CD14-positive monocyte (primary cell): ENCODE results near the gene DUSP8. TPM values are rescaled to one million over a fixed set of nuclear protein-coding genes. Genes with fewer than 3 reads are reported as not detected.

Experiments
- DNase-seq, 3 donors: peaks; one replicate each; pipeline ENCODE4 v3.0.0-alpha.2; 2011 to 2022
- H2AFZ ChIP-seq: 2 replicates; pipeline ENCODE4 v1.6.0; 2012; ENCODE audit warnings: mild to moderate bottlenecking, low read depth, low read length, inconsistent platforms; ENCODE audit not compliant: insufficient read depth, poor library complexity, severe bottlenecking
- H3K27ac ChIP-seq, 2 donors: 1 replicate in 1 of 2; 2 replicates in 1 of 2; pipeline ENCODE4 v1.5.1; 2012 to 2013; ENCODE audit warnings: low read length in 2 of 2, control low read depth in 1 of 2, inconsistent platforms in 1 of 2, low read depth in 1 of 2, mild to moderate bottlenecking in 1 of 2
- H3K27me3 ChIP-seq, 2 donors: one replicate each; pipeline versions ENCODE4 v1.6.0 to v1.6.1; 2011 to 2013; ENCODE audit warnings: low read length in 2 of 2; ENCODE audit not compliant: control insufficient read depth in 2 of 2, insufficient read depth in 2 of 2
- H3K36me3 ChIP-seq, 2 donors: replicated peaks in 1 of 2; 1 replicate in 1 of 2; 2 replicates in 1 of 2; pipeline versions ENCODE4 v1.5.1 to v1.6.1; 2012 to 2013; ENCODE audit warnings: low read length in 2 of 2, control low read depth in 1 of 2, inconsistent platforms in 1 of 2, mild to moderate bottlenecking in 1 of 2; ENCODE audit not compliant: insufficient read depth in 2 of 2, control insufficient read depth in 1 of 2
- H3K4me1 ChIP-seq, 2 donors: 1 replicate in 1 of 2; 2 replicates in 1 of 2; pipeline versions ENCODE4 v1.5.1 to v1.6.1; 2012 to 2013; ENCODE audit warnings: low read length in 2 of 2, control low read depth in 1 of 2, inconsistent platforms in 1 of 2, mild to moderate bottlenecking in 1 of 2, moderate library complexity in 1 of 2; ENCODE audit not compliant: insufficient read depth in 2 of 2, control insufficient read depth in 1 of 2
- H3K4me2 ChIP-seq: replicated peaks from 2 replicates; pipeline ENCODE3; 2012; ENCODE audit warnings: low read length, moderate library complexity, mild to moderate bottlenecking; ENCODE audit not compliant: poor library complexity, severe bottlenecking; ENCODE audit errors: extremely low read depth
- H3K4me3 ChIP-seq, 3 experiments: fragments of 200-600 bp in 1 of 3; sonication (generic) in 1 of 3; replicated peaks in 1 of 3; 1 replicate in 2 of 3; 2 replicates in 1 of 3; pipeline ENCODE4 v1.5.1; 2011 to 2013; ENCODE audit warnings: low read length in 3 of 3, mild to moderate bottlenecking in 3 of 3, control low read depth in 2 of 3, low read depth in 2 of 3, inconsistent platforms in 1 of 3, moderate library complexity in 1 of 3
- H3K79me2 ChIP-seq: 2 replicates; pipeline ENCODE4 v1.6.0; 2012; ENCODE audit warnings: mild to moderate bottlenecking, control low read depth, inconsistent platforms, low read length, moderate library complexity; ENCODE audit not compliant: insufficient read depth
- H3K9ac ChIP-seq: 2 replicates; pipeline ENCODE4 v1.6.0; 2017; ENCODE audit warnings: low read length, mild to moderate bottlenecking; ENCODE audit not compliant: insufficient read depth, poor library complexity, severe bottlenecking
- H3K9me3 ChIP-seq, 2 donors: replicated peaks in 1 of 2; 1 replicate in 1 of 2; 2 replicates in 1 of 2; pipeline versions ENCODE4 v1.5.1 to v1.6.1; 2012 to 2013; ENCODE audit warnings: low read length in 2 of 2, control low read depth in 1 of 2; ENCODE audit not compliant: control insufficient read depth in 1 of 2, insufficient read depth in 1 of 2
- H4K20me1 ChIP-seq: 2 replicates; pipeline ENCODE4 v1.6.0; 2012; ENCODE audit warnings: mild to moderate bottlenecking, low read length, control low read depth, moderate library complexity; ENCODE audit not compliant: insufficient read depth
- H3K27ac Mint-ChIP-seq, 7 donors: one replicate each; pipeline ENCODE4 v1.8.0; 2020; ENCODE audit warnings: mild to moderate bottlenecking in 7 of 7, mixed read lengths in 7 of 7, moderate library complexity in 6 of 7, inconsistent platforms in 2 of 7
- H3K27me3 Mint-ChIP-seq, 3 donors: one replicate each; pipeline ENCODE4 v1.8.0; 2021 to 2022; ENCODE audit warnings: low read depth in 3 of 3, mild to moderate bottlenecking in 3 of 3, mixed read lengths in 3 of 3, moderate library complexity in 3 of 3, inconsistent platforms in 1 of 3
- H3K36me3 Mint-ChIP-seq, 2 donors: one replicate each; pipeline ENCODE4 v1.8.0; 2020; ENCODE audit warnings: mixed read lengths in 2 of 2, inconsistent platforms in 1 of 2, mild to moderate bottlenecking in 1 of 2
- H3K4me1 Mint-ChIP-seq: one replicate; pipeline ENCODE4 v1.8.0; 2020; ENCODE audit warnings: mild to moderate bottlenecking, mixed read lengths
- H3K4me3 Mint-ChIP-seq, 2 donors: one replicate each; pipeline ENCODE4 v1.8.0; 2020; ENCODE audit warnings: mild to moderate bottlenecking in 2 of 2, mixed read lengths in 2 of 2, moderate library complexity in 1 of 2
- H3K9me3 Mint-ChIP-seq, 7 donors: one replicate each; pipeline ENCODE4 v1.8.0; 2020 to 2022; ENCODE audit warnings: mixed read lengths in 7 of 7, mild to moderate bottlenecking in 6 of 7, moderate library complexity in 6 of 7, inconsistent platforms in 2 of 7
- WGBS: methylation state at CpG from one replicate; pipeline ENCODE4 v1.1.5; 2013; ENCODE audit warnings: missing lambda C conversion rate; ENCODE audit not compliant: insufficient coverage; 5-methylcytosine and 5-hydroxymethylcytosine counted together
- intact Hi-C, 2 donors: fragments of 100-400 bp; cut with micrococcal nuclease; formaldehyde crosslinking; loops; one replicate each; pipeline versions ENCODE4 v1.15.0 to v1.15.1; 2023
- polyA minus RNA-seq: library from RNA; depleted of rRNA, polyadenylated mRNA; stranded (reverse); fragments of >200 nt; gene quantifications from 2 replicates; pipeline ENCODE4 v1.2.3, GENCODE V29; 2012
- polyA plus RNA-seq, 3 donors: library from polyadenylated mRNA; depleted of rRNA in 1 of 3; unstranded in 2 of 3; stranded (reverse) in 1 of 3; fragments of 300-500 nt in 2 of 3; fragments of >200 nt in 1 of 3; fragmentation: Illumina TruSeq in 2 of 3; gene quantifications; 1 replicate in 2 of 3; 2 replicates in 1 of 3; pipeline ENCODE4 v1.2.3, GENCODE V29; 2012 to 2021
- total RNA-seq, 12 experiments: library from RNA in 1 of 12; stranded (reverse) in 1 of 12; fragments of 120-200 nt in 1 of 12; gene quantifications; one replicate each; pipeline ENCODE4 v1.2.4 and lab custom pipeline; 2013 to 2026; ENCODE audit warnings: mixed read lengths in 6 of 12, inconsistent platforms in 1 of 12
- TF ChIP-seq, protein P1 (sequence below): fragments of 200-600 bp; IDR thresholded peaks from one replicate; pipeline ENCODE4 v1.8.0; 2022; ENCODE audit warnings: antibody characterized with exemption, mild to moderate bottlenecking

Gene DUSP8, protein sequence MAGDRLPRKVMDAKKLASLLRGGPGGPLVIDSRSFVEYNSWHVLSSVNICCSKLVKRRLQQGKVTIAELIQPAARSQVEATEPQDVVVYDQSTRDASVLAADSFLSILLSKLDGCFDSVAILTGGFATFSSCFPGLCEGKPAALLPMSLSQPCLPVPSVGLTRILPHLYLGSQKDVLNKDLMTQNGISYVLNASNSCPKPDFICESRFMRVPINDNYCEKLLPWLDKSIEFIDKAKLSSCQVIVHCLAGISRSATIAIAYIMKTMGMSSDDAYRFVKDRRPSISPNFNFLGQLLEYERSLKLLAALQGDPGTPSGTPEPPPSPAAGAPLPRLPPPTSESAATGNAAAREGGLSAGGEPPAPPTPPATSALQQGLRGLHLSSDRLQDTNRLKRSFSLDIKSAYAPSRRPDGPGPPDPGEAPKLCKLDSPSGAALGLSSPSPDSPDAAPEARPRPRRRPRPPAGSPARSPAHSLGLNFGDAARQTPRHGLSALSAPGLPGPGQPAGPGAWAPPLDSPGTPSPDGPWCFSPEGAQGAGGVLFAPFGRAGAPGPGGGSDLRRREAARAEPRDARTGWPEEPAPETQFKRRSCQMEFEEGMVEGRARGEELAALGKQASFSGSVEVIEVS
- 0.02 TPM for total RNA-seq (2013)
- polyA plus RNA-seq = under 1 TPM in 1 of 3 donors, not detected in 2; 0.61 TPM
- polyA minus RNA-seq = 0.16 and 0.97 TPM in 2 replicates
- 1.3 to 8.4 (median 3.1) reads per million in 11 experiments for total RNA-seq (lab: John Stamatoyannopoulos, UW)

DNA sequence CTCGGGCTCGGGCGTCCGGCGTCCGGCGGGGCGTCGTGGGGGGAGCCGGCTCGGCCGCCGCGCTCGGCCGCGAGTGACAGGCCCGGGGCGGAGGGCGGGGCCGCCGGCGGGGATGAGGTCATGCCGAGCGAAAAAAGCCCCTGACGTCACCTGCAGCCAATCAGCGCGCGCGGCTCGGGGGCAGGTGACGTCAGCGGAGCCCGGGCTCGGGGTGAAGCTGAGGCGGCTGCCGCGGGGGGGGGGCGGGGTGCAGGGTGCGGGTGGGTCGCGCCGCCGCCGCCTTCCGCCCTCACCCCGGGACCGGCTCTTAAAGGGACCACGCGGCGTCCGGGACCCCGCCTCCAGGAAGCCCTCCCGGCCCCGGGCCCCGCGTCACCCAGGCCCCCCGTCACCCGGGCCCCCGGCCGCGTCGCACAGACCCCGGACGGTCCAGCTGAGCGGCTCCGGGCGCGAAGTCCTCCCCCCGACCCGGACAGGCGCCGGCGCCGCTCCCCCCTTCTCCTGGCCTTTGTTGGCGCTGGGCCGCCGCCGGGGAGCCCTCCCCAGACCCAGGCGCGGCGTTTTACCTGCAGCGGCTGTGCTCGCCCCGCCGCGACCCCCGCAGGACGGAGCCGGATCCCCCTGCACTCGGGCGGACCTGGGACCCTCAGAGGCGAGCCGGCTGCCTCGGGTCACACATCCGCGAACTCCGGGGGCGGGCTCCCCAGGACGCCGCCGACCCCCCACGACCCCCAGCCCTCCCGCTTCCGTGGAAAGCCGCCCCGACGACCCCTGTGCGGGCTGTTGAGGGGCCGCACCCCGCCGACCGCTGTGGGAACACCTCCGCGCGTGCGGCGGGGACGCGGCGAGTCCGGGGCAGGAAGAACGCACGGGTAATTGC, at the start of gene DUSP8:
TSS of gene DUSP8 (minus strand) at position 75 of the 880 bp plus-strand sequence. CDS start 6,445 bp downstream, outside the sequence.
- no peaks in the 10 kb centered on the region for H3K4me1 Mint-ChIP-seq
- H3K27me3 ChIP-seq = peaks cover 27 to 61% of the 10 kb centered on the region in 2 donors
- H3K27me3 Mint-ChIP-seq = peaks cover 58 to 81% (median 62%) of the 10 kb centered on the region in 3 donors
- peak; percentile 74 to 93 (median 92) for DNase-seq
- peaks cover 6 to 24% of the 10 kb centered on the region in 2 donors for H3K4me1 ChIP-seq
- intact Hi-C loops = loop anchor here (5.0 to 10.0 kb wide), 3 partner anchors 260 to 370 kb away; no protein-coding TSS in a partner anchor
- TF ChIP-seq, protein P1, sequence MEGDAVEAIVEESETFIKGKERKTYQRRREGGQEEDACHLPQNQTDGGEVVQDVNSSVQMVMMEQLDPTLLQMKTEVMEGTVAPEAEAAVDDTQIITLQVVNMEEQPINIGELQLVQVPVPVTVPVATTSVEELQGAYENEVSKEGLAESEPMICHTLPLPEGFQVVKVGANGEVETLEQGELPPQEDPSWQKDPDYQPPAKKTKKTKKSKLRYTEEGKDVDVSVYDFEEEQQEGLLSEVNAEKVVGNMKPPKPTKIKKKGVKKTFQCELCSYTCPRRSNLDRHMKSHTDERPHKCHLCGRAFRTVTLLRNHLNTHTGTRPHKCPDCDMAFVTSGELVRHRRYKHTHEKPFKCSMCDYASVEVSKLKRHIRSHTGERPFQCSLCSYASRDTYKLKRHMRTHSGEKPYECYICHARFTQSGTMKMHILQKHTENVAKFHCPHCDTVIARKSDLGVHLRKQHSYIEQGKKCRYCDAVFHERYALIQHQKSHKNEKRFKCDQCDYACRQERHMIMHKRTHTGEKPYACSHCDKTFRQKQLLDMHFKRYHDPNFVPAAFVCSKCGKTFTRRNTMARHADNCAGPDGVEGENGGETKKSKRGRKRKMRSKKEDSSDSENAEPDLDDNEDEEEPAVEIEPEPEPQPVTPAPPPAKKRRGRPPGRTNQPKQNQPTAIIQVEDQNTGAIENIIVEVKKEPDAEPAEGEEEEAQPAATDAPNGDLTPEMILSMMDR = no peak
- peak within 1 kb of the TSS; percentile 56 for H3K9ac ChIP-seq
- no peaks in the 10 kb centered on the region for H3K36me3 Mint-ChIP-seq
- H3K4me2 ChIP-seq = peak within 1 kb of the TSS; percentile 68
- no peaks in the 10 kb centered on the region for H3K79me2 ChIP-seq
- no peak within 1 kb of the TSS for H3K27ac ChIP-seq
- peak within 1 kb of the TSS in 2 of 3 experiments; percentile 1 to 62 for H3K4me3 ChIP-seq
- H3K36me3 ChIP-seq = no peaks in the 10 kb centered on the region
- peak within 1 kb of the TSS; percentile 65 for H2AFZ ChIP-seq
- no peaks in the 10 kb centered on the region for H4K20me1 ChIP-seq
- H3K4me3 Mint-ChIP-seq = peak within 1 kb of the TSS; percentile 30 to 50
- H3K9me3 Mint-ChIP-seq = peaks cover 0 to 9% (median 3%) of the 10 kb centered on the region in 7 donors
- WGBS = 1% methylated on average over 114 of the region's 124 CpGs
- H3K27ac Mint-ChIP-seq = peak within 1 kb of the TSS in 3 of 7 donors; percentile 30 to 65 (median 58)
- peaks cover 0 to 11% of the 10 kb centered on the region in 2 donors for H3K9me3 ChIP-seq
